WERI-Rb-1 (cell line): Measurements from ENCODE around the gene MTUS2.

Experiments
- DNase-seq: peaks from one replicate; pipeline ENCODE4 v3.0.0-alpha.2; 2020
- H3K27ac ChIP-seq: fragments of 250-450 bp; sonication (Bioruptor Pico); 2 replicates; pipeline ENCODE4 v1.5.1; 2020; ENCODE audit warnings: mild to moderate bottlenecking, moderate library complexity
- H3K27me3 ChIP-seq: fragments of 250-450 bp; sonication (Bioruptor Pico); 2 replicates; pipeline ENCODE4 v1.5.1; 2021; ENCODE audit warnings: mild to moderate bottlenecking, low read depth, moderate library complexity; ENCODE audit not compliant: insufficient read depth, severe bottlenecking
- H3K36me3 ChIP-seq: fragments of 250-450 bp; sonication (Bioruptor Pico); 2 replicates; pipeline ENCODE4 v1.5.1; 2020; ENCODE audit warnings: mild to moderate bottlenecking, moderate library complexity
- H3K4me3 ChIP-seq: 2 replicates; pipeline ENCODE4 v1.5.1; 2011; ENCODE audit warnings: low read depth, mild to moderate bottlenecking, control low read depth, low read length
- H3K9me3 ChIP-seq: fragments of 250-450 bp; sonication (Bioruptor Pico); 2 replicates; pipeline ENCODE4 v1.5.1; 2021; ENCODE audit warnings: mild to moderate bottlenecking, moderate library complexity; ENCODE audit not compliant: severe bottlenecking
- CTCF ChIP-seq: IDR thresholded peaks from 2 replicates; pipeline ENCODE4 v1.5.1; 2011; ENCODE audit warnings: low read depth, mild to moderate bottlenecking, control low read depth, inconsistent platforms, low read length

Gene MTUS2

GRCh38 chr13:29509999-29510589, 690.0 kb downstream of the MTUS2 start:
- no peak for DNase-seq
- H3K36me3 ChIP-seq = no peaks in the 10 kb centered on the region
- H3K4me3 ChIP-seq = no peak overlapping the region
- no peak overlapping the region for H3K27ac ChIP-seq
- H3K9me3 ChIP-seq = no peaks in the 10 kb centered on the region
- H3K27me3 ChIP-seq = no peaks in the 10 kb centered on the region
- TF ChIP-seq CTCF = no peak

GRCh38 chr13:29510651-29511084, 690.5 kb downstream of the MTUS2 start:
- Histone ChIP-seq H3K27ac (no peak overlapping the region), H3K9me3 (no peaks in the 10 kb centered on the region), H3K4me3 (no peak overlapping the region), H3K27me3 (no peaks in the 10 kb centered on the region), H3K36me3 (no peaks in the 10 kb centered on the region)
- no peak for TF ChIP-seq CTCF
- DNase-seq = no peak

- Histone ChIP-seq H3K36me3 (no peaks in the 10 kb centered on the region), H3K27ac (no peak overlapping the region), H3K9me3 (no peaks in the 10 kb centered on the region), H3K27me3 (no peaks in the 10 kb centered on the region), H3K4me3 (no peak overlapping the region)
- TF ChIP-seq CTCF = no peak
- DNase-seq = no peak
Measured at GRCh38 chr13:29511106-29511796, 691.1 kb downstream of the MTUS2 start.

- no peak overlapping the region for H3K27ac ChIP-seq
- no peaks in the 10 kb centered on the region for H3K27me3 ChIP-seq
- no peak for TF ChIP-seq CTCF
- no peaks in the 10 kb centered on the region for H3K36me3 ChIP-seq
- H3K9me3 ChIP-seq = no peaks in the 10 kb centered on the region
- no peak for DNase-seq
- H3K4me3 ChIP-seq = no peak overlapping the region
Measured at GRCh38 chr13:29511980-29512379, 691.8 kb downstream of the MTUS2 start.

- Histone ChIP-seq H3K9me3 (no peaks in the 10 kb centered on the region), H3K27ac (no peak overlapping the region), H3K4me3 (no peak overlapping the region), H3K27me3 (no peaks in the 10 kb centered on the region), H3K36me3 (no peaks in the 10 kb centered on the region)
- DNase-seq = no peak
- TF ChIP-seq CTCF = no peak
Measured at GRCh38 chr13:29513002-29513980, 693.2 kb downstream of the MTUS2 start.
